ENCODE data around the gene ZNF778. TPM values are rescaled to one million over a fixed set of nuclear protein-coding genes. Genes with fewer than 3 reads are reported as not detected.

ZNF778 gene
- total and polyA plus RNA-seq, 11 donors: 1.6 to 14.6 (median 9.2) TPM

DNA sequence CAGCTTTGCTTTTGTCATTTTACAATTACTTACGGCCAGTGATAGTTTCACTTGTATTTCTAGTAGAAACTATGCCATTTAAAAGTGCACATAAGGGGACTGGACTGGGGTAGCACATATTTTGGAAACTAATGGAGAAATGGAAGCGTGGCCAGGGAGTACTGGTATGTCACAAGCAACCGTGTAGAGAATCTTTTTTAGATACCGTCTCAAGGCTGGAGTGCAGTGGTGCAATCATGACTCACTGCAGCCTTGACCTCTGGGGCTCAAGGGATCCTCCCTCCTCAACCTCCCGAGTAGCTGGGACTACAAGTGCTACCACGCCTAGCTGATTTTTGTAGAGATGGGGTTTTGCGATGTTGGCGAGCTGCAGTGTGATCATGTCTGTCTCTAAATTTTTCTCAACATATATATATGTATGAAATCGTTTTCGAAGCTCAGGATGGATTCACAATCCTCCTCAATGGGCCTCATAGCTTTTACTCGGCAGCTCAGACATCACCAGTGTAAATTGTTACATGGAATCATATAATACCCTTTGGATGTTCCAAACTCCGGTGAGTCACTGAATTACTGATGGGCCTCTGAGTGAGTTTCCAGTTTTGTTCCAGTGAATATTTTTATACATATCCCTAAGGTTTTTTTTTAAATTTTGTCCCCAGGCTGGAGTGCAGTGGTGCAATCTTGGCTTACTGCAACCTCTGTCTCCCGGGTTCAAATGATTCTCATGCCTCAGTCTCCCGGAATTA, 51.7 kb downstream of the ZNF778 start:
- no peaks in the 10 kb centered on the region for H3K9me3 ChIP-seq
- H3K4me3 ChIP-seq: no peak overlapping the region
- peaks cover 3 to 81% (median 67%) of the 10 kb centered on the region in 9 donors for H3K36me3 ChIP-seq
- ATAC-seq (no peak), DNase-seq (no peak)
- intact Hi-C loops (cut with DNase I): no loop called here
- TF ChIP-seq, protein P1, sequence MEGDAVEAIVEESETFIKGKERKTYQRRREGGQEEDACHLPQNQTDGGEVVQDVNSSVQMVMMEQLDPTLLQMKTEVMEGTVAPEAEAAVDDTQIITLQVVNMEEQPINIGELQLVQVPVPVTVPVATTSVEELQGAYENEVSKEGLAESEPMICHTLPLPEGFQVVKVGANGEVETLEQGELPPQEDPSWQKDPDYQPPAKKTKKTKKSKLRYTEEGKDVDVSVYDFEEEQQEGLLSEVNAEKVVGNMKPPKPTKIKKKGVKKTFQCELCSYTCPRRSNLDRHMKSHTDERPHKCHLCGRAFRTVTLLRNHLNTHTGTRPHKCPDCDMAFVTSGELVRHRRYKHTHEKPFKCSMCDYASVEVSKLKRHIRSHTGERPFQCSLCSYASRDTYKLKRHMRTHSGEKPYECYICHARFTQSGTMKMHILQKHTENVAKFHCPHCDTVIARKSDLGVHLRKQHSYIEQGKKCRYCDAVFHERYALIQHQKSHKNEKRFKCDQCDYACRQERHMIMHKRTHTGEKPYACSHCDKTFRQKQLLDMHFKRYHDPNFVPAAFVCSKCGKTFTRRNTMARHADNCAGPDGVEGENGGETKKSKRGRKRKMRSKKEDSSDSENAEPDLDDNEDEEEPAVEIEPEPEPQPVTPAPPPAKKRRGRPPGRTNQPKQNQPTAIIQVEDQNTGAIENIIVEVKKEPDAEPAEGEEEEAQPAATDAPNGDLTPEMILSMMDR (IDR thresholded peaks at IDR 0.05): no peak
- TF ChIP-seq POLR2A (IDR thresholded peaks at IDR 0.05): no peak
- no peaks in the 10 kb centered on the region for H3K4me1 ChIP-seq
- 87 to 92% (median 88%) methylated on average over 14 of the region's 14 CpGs for WGBS, 4 donors
- H3K27me3 ChIP-seq: no peaks in the 10 kb centered on the region
- H3K27ac ChIP-seq: no peak overlapping the region

DNA sequence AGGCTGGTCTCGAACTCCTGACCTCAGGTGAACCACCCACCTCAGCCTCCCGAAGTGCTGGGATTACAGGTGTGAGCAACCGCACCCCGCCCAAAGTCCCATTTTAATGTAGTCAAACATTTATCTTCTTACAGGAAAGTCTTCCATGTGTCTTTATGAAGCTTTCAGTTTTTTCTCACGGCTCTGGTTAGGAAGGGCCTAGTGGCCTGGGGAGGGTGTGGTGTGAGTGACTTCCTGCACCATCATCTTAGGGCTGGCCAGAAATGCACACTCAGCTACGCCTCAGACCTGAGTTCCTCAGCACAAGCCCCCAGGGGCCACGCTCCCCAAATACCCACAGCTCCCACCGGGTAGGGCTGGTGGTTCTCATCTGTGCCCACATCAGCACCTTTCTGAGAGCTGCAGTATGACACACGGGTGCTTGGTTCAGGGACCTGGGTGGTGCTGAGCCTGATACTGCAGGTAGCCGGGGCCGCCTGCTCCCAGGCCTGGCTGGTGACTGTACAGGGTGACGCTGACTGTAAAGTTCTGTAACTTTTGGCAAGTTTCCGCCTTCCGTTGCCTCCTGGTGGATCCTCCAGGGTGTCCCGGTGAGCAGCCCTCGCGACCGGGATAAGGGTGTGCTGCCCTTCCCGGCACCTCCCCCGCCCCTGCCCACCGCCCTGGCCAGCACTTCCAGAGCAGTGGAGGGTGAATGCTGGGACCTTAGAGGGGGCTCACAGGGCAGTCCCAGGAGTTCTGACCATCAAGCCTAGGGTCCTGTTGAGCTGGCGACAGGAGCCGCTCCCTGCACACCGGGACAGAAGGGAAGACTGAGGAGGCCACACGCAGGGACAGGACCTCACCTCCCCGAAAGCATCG, 52.5 kb downstream of the ZNF778 start:
- no peak overlapping the region for H3K4me3 ChIP-seq
- no peaks in the 10 kb centered on the region for H3K9me3 ChIP-seq
- H3K27me3 ChIP-seq: no peaks in the 10 kb centered on the region
- WGBS, 4 donors: 90 to 93% (median 92%) methylated on average over 24 to 27 of the region's 27 CpGs
- intact Hi-C loops (cut with DNase I): no loop called here
- TF ChIP-seq, protein P1 (IDR thresholded peaks at IDR 0.05): no peak
- TF ChIP-seq POLR2A (IDR thresholded peaks at IDR 0.05): no peak
- no peaks in the 10 kb centered on the region for H3K4me1 ChIP-seq
- H3K36me3 ChIP-seq: peaks cover 3 to 90% (median 75%) of the 10 kb centered on the region in 9 donors
- H3K27ac ChIP-seq: no peak overlapping the region
- ATAC-seq (no peak), DNase-seq (no peak)

DNA sequence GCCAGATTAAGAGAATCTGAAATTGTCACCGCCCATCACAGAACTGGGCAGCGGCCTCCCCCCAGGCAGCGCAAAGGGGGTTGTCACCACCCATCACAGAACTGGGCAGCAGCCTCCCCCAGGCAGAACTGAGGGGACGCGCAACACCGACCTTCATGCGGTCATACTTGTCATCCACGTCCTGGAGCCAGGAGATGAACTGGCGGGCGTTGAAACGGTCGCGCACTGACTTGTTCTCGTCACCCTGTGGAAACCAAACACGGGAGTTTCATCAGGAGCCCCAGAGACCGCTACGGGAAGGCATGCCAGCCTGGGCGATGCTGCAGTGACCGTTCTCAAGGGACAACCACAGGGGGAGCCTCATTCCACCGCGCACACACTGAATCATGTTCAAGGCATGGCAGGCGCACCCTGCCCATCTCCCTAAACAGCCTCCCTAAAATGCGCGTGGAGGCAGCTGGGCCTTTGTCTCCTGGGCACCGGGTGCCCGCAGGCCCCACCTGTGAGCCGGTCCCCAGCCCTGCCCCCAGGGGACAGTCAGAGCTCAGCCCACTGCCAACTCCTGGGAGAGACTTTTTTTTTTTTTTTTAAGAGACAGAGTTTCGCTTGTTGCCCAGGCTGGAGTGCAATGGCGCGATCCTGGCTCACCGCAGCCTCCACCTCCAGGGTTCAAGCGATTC, 53.3 kb downstream of the ZNF778 start:
- no peak overlapping the region for H3K4me3 ChIP-seq
- H3K27me3 ChIP-seq: no peaks in the 10 kb centered on the region
- 95 to 96% (median 96%) methylated on average over 22 to 32 of the region's 32 CpGs for WGBS, 4 donors
- H3K36me3 ChIP-seq: peaks cover 3 to 90% (median 77%) of the 10 kb centered on the region in 9 donors
- ATAC-seq (no peak), DNase-seq (peak in 1 of 5 donors; percentile 12)
- TF ChIP-seq, protein P1 (IDR thresholded peaks at IDR 0.05): no peak
- no peak for TF ChIP-seq POLR2A (IDR thresholded peaks at IDR 0.05)
- H3K4me1 ChIP-seq: no peaks in the 10 kb centered on the region
- H3K9me3 ChIP-seq: no peaks in the 10 kb centered on the region
- no peak overlapping the region for H3K27ac ChIP-seq
- intact Hi-C loops (cut with DNase I): no loop called here

DNA sequence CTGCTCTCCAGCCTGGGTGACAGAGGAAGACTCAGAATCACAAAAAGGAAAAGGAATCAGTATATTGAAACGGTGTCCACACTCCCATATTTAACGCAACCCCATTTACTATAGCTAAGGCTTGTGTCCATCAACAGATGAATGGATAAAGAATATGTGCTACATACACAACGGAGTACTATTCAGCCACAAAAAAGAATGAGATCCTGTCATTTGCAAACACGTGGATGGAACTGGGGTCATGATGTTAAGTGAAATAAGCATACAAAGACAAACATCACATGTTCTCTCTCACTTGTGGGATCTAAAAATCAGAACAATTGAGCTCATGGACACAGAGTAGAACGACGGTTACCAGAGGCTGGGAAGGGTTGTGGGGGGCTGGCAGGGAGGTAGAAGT, 55.1 kb downstream of the ZNF778 start:
- H3K4me1 ChIP-seq: no peaks in the 10 kb centered on the region
- H3K27ac ChIP-seq: no peak overlapping the region
- no peaks in the 10 kb centered on the region for H3K9me3 ChIP-seq
- H3K27me3 ChIP-seq: no peaks in the 10 kb centered on the region
- ATAC-seq: no peak
- TF ChIP-seq, protein P1 (IDR thresholded peaks at IDR 0.05): no peak
- TF ChIP-seq POLR2A (IDR thresholded peaks at IDR 0.05): no peak
- WGBS, 4 donors: 95 to 98% (median 97%) methylated on average over 6 of the region's 6 CpGs
- no peak overlapping the region for H3K4me3 ChIP-seq
- peaks cover 3 to 90% (median 72%) of the 10 kb centered on the region in 9 donors for H3K36me3 ChIP-seq
- DNase-seq: no peak
- intact Hi-C loops (cut with DNase I): no loop called here
